HepG2 (cell line): ENCODE data around the gene S100A16. TPM values are rescaled to one million over a fixed set of nuclear protein-coding genes. Genes with fewer than 3 reads are reported as not detected.

Experiments
- ATF6 ChIP-seq: sonication (generic); formaldehyde crosslinking; conservative IDR thresholded peaks from 2 replicates; pipeline ENCODE4 v1.4.0; 2020; ENCODE audit warnings: missing genetic modification reagents
- GPBP1L1 ChIP-seq: sonication (generic); formaldehyde crosslinking; IDR thresholded peaks from 2 replicates; pipeline ENCODE4 v1.5.0; 2020; ENCODE audit warnings: mild to moderate bottlenecking, missing genetic modification reagents
- HES4 ChIP-seq: sonication (generic); formaldehyde crosslinking; IDR thresholded peaks from 2 replicates; pipeline ENCODE4 v1.9.0; 2021; ENCODE audit warnings: mild to moderate bottlenecking, missing genetic modification reagents, borderline replicate concordance
- HINFP ChIP-seq: sonication (generic); formaldehyde crosslinking; IDR thresholded peaks from 2 replicates; pipeline ENCODE4 v1.4.0; 2020; ENCODE audit warnings: low read depth, mild to moderate bottlenecking, missing genetic modification reagents
- MEIS1 ChIP-seq: sonication (generic); formaldehyde crosslinking; IDR thresholded peaks from 2 replicates; pipeline ENCODE4 v1.9.0; 2021; ENCODE audit warnings: mild to moderate bottlenecking, missing genetic modification reagents, moderate library complexity, borderline replicate concordance
- MTERF4 ChIP-seq: sonication (generic); formaldehyde crosslinking; IDR thresholded peaks from 2 replicates; pipeline ENCODE4 v1.8.0; 2023; ENCODE audit warnings: mild to moderate bottlenecking, missing genetic modification reagents
- MZF1 ChIP-seq: sonication (generic); formaldehyde crosslinking; IDR thresholded peaks from 2 replicates; pipeline ENCODE4 v1.8.1; 2023; ENCODE audit warnings: mild to moderate bottlenecking, missing genetic modification reagents, borderline replicate concordance
- NFYB ChIP-seq: sonication (generic); formaldehyde crosslinking; IDR thresholded peaks from 2 replicates; pipeline ENCODE4 v1.4.0; 2020; ENCODE audit warnings: missing genetic modification reagents
- PTBP1 ChIP-seq: fragments of 200-400 bp; formaldehyde crosslinking; IDR thresholded peaks from 2 replicates; pipeline ENCODE4 v1.6.1; 2018; ENCODE audit warnings: low read length, low read depth; ENCODE audit not compliant: poor library complexity, severe bottlenecking
- RAD51 ChIP-seq: fragments of 450-650 bp; IDR thresholded peaks from 2 replicates; pipeline ENCODE4 v1.6.1; 2016; ENCODE audit warnings: borderline replicate concordance
- SMARCC2 ChIP-seq: fragments of 450-650 bp; IDR thresholded peaks from 2 replicates; pipeline ENCODE4 v1.6.1; 2017; ENCODE audit warnings: antibody characterized with exemption, mild to moderate bottlenecking
- SOX6 ChIP-seq, 2 experiments: fragments of 450-650 bp in 1 of 2; sonication (generic) in 1 of 2; formaldehyde crosslinking in 1 of 2; IDR thresholded peaks; 2 replicates each; pipeline versions ENCODE4 v1.4.0 to v1.6.1; 2017 to 2020; ENCODE audit warnings: antibody characterized with exemption in 1 of 2, mild to moderate bottlenecking in 1 of 2, missing genetic modification reagents in 1 of 2
- SRSF1 ChIP-seq: fragments of 200-400 bp; formaldehyde crosslinking; optimal IDR thresholded peaks from 2 replicates; pipeline ENCODE3; 2017; ENCODE audit warnings: mild to moderate bottlenecking, low read depth, low read length, moderate library complexity
- STAT5B ChIP-seq: sonication (generic); formaldehyde crosslinking; IDR thresholded peaks from 2 replicates; pipeline ENCODE4 v1.4.0; 2020; ENCODE audit warnings: missing genetic modification reagents
- U2AF1 ChIP-seq: fragments of 200-400 bp; formaldehyde crosslinking; optimal IDR thresholded peaks from 2 replicates; pipeline ENCODE3; 2017; ENCODE audit warnings: mild to moderate bottlenecking, low read depth, low read length
- ZMAT5 ChIP-seq: sonication (generic); formaldehyde crosslinking; IDR thresholded peaks from 2 replicates; pipeline ENCODE4 v1.5.0; 2020; ENCODE audit warnings: mild to moderate bottlenecking, low read depth, missing genetic modification reagents, borderline replicate concordance
- ZNF33A ChIP-seq: sonication (generic); formaldehyde crosslinking; IDR thresholded peaks from 2 replicates; pipeline ENCODE4 v1.5.1; 2020; ENCODE audit warnings: missing genetic modification reagents, mild to moderate bottlenecking, moderate library complexity, borderline replicate concordance
- ZNF563 ChIP-seq: sonication (generic); formaldehyde crosslinking; IDR thresholded peaks from 2 replicates; pipeline ENCODE4 v1.8.0; 2022; ENCODE audit warnings: mild to moderate bottlenecking, moderate library complexity, missing genetic modification reagents
- ZNF577 ChIP-seq: sonication (generic); formaldehyde crosslinking; IDR thresholded peaks from 2 replicates; pipeline ENCODE4 v1.4.0; 2020; ENCODE audit warnings: mild to moderate bottlenecking, low read depth, missing genetic modification reagents, borderline replicate concordance
- ZNF615 ChIP-seq: sonication (generic); formaldehyde crosslinking; IDR thresholded peaks from 2 replicates; pipeline ENCODE4 v1.5.0; 2020; ENCODE audit warnings: mild to moderate bottlenecking, missing genetic modification reagents, borderline replicate concordance
- ZNF737 ChIP-seq: sonication (generic); formaldehyde crosslinking; IDR thresholded peaks from 2 replicates; pipeline ENCODE4 v1.5.0; 2020; ENCODE audit warnings: missing genetic modification reagents, mild to moderate bottlenecking, borderline replicate concordance
- polyA plus RNA-seq, 8 experiments: library from polyadenylated mRNA; depleted of rRNA in 3 of 8; stranded (reverse) in 7 of 8; unstranded in 1 of 8; fragments of >200 nt; fragmentation: Illumina TruSeq in 4 of 8; extraction: Trizol in 4 of 8; gene quantifications; 2 replicates each; pipeline versions ENCODE4 v1.2.1 to v1.2.3, GENCODE V29; 2011 to 2016; ENCODE audit warnings: low read depth in 4 of 8, missing spikeins in 1 of 8, mixed read lengths in 1 of 8; ENCODE audit not compliant: insufficient read depth in 1 of 8
- total RNA-seq, 5 experiments: library from RNA; depleted of rRNA; stranded (reverse); fragments of >200 nt; fragmentation: Illumina TruSeq; extraction: Trizol; gene quantifications; 2 replicates each; pipeline ENCODE4 v1.2.3, GENCODE V29; 2016; ENCODE audit warnings: low read depth in 1 of 5

Gene S100A16
- total and polyA plus RNA-seq, 2 of the 13 experiments (the other 11 are each of a cell fraction or from before 2014, with no cell fraction given) = 46.0 to 195 TPM

- TF ChIP-seq HINFP = no peak; the same call in 1 of the 2 replicates
- TF ChIP-seq PTBP1 = no peak
- TF ChIP-seq ZMAT5 = no peak
- no peak for TF ChIP-seq SOX6 (IDR thresholded peaks at IDR 0.05)
- peak; percentile 67; the same call in 1 of the 2 replicates for TF ChIP-seq SOX6 (CRISPR knock-in tag; IDR thresholded peaks at IDR 0.05)
- TF ChIP-seq MEIS1 (CRISPR knock-in tag) = peak; percentile 86
- TF ChIP-seq HES4 (CRISPR knock-in tag) = peak; percentile 49; the same call in 1 of the 2 replicates
- TF ChIP-seq MZF1 = no peak
- TF ChIP-seq ZNF577 (CRISPR knock-in tag) = no peak
- no peak for TF ChIP-seq SMARCC2
- TF ChIP-seq ZNF615 (CRISPR knock-in tag) = no peak; the same call in 1 of the 2 replicates
- no peak for TF ChIP-seq ZNF33A
- no peak for TF ChIP-seq RAD51
- TF ChIP-seq ZNF737 (CRISPR knock-in tag) = no peak
- peak; percentile 78 for TF ChIP-seq U2AF1
- TF ChIP-seq NFYB (CRISPR knock-in tag) = peak; percentile 26
- TF ChIP-seq ZNF563 (CRISPR knock-in tag) = peak; percentile 73
- TF ChIP-seq SRSF1 = peak; percentile 98
- no peak for TF ChIP-seq STAT5B (CRISPR knock-in tag)
- TF ChIP-seq MTERF4 (CRISPR knock-in tag) = no peak
- TF ChIP-seq GPBP1L1 = no peak
- TF ChIP-seq ATF6 (CRISPR knock-in tag) = no peak
These were observed 21.1 kb upstream of the S100A16 start, which contains the start of gene CHTOP (continued) for GRCh38 chr1:153633754-153634665.
